ENCODE measurements around the gene TRIM27.
"Not testable (repeated sequence)": the region's sequence is repeated elsewhere in the genome, so short reads cannot be mapped to it uniquely, and the experiment has no call there.

Gene TRIM27

GRCh38 chr6:28895131-28895812 is 28.5 kb downstream of the TRIM27 start:
- DNase-seq = peak; percentile 93

GRCh38 chr6:28893172-28893799 is 30.5 kb downstream of the TRIM27 start:
- no peak for DNase-seq

- DNase-seq = no peak
Measured at GRCh38 chr6:28892525-28892924, 31.3 kb downstream of the TRIM27 start.

GRCh38 chr6:28887796-28888496 is 35.8 kb downstream of the TRIM27 start:
- no peak for DNase-seq

- DNase-seq = no peak
Measured at GRCh38 chr6:28886079-28886439, 37.7 kb downstream of the TRIM27 start.

- DNase-seq = peak; percentile 92
Measured at GRCh38 chr6:28884423-28885131, 39.2 kb downstream of the TRIM27 start.

GRCh38 chr6:28880894-28881780 is 42.6 kb downstream of the TRIM27 start:
- peak; percentile 48 for DNase-seq

GRCh38 chr6:28880519-28880893 is 43.3 kb downstream of the TRIM27 start:
- no peak for DNase-seq

GRCh38 chr6:28876710-28877109 is 47.1 kb downstream of the TRIM27 start:
- no peak for DNase-seq

- no peak for DNase-seq
Measured at GRCh38 chr6:28875191-28875747, 48.5 kb downstream of the TRIM27 start.

GRCh38 chr6:28872157-28872817 is 51.5 kb downstream of the TRIM27 start:
- DNase-seq = not testable (repeated sequence)

GRCh38 chr6:28871335-28872156 is 52.2 kb downstream of the TRIM27 start:
- DNase-seq = no peak

- no peak for DNase-seq
Measured at GRCh38 chr6:28868873-28869272, 54.9 kb downstream of the TRIM27 start.

- peak; percentile 33 for DNase-seq
Measured at GRCh38 chr6:28867086-28867409, 56.7 kb downstream of the TRIM27 start.

- DNase-seq = not testable (repeated sequence)
Measured at GRCh38 chr6:28866205-28867085, 57.3 kb downstream of the TRIM27 start.

GRCh38 chr6:28865401-28866204 is 58.2 kb downstream of the TRIM27 start:
- peak; percentile 85 for DNase-seq

- no peak for DNase-seq
Measured at GRCh38 chr6:28864326-28864923, 59.4 kb downstream of the TRIM27 start.

- peak; percentile 80 for DNase-seq
Measured at GRCh38 chr6:28863604-28864325, 60.0 kb downstream of the TRIM27 start.
